Activated CD4-positive, alpha-beta T cell treated with anti-CD3 and anti-CD28 coated beads, Interleukin-2, amount 50 U/mL, for 24 hours (primary cell): ENCODE measurements around the gene ANKS1B.
"Not testable (repeated sequence)": the region's sequence is repeated elsewhere in the genome, so short reads cannot be mapped to it uniquely, and the experiment has no call there.

Source experiments
- DNase-seq, 2 donors: peaks; one replicate each; pipeline ENCODE4 v3.0.0-alpha.2; 2020; ENCODE audit warnings: low read depth in 1 of 2, low spot score in 1 of 2

ANKS1B gene

DNA sequence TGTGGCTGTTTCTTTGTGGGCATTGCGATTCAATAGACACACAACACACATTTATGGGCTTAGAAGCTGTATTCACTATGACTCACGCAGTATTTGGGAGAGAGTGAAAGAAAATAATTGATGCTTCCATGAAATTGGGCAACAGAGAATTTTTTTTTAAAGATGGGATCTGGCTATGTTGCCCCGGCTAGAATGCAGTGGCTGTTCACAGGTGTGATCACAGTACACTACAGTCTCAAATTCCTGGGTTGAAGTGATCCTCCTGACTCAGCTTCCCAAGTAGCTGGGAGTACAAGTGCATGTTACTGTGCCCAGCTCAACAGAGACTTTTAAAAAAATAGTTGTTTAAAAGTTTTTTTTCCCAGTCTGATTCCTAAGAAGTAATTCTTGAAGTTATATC is 1193.3 kb downstream of the ANKS1B start:
- DNase-seq = no peak

DNA sequence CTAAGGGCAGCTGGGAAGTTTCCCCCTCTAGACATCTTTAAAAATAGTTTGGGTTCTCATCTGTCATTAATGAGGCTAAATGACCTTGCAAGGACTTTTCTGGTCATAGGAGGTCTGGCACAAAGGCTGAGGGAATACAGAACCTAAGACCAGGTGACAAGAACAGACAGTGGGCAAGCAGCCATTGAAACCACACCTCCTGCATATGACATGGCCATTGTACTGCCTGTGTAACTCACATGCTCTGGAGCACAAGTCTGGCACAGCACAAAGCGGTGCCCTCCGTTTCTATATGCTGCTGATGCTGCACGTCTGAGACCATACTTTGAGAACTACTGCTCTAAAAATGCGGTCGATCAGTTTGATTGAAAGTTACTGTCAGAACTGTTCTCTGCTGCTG is 1196.3 kb downstream of the ANKS1B start:
- no peak for DNase-seq

GRCh38 chr12:98786653-98787052 is 1198.1 kb downstream of the ANKS1B start:
- no peak for DNase-seq

DNA sequence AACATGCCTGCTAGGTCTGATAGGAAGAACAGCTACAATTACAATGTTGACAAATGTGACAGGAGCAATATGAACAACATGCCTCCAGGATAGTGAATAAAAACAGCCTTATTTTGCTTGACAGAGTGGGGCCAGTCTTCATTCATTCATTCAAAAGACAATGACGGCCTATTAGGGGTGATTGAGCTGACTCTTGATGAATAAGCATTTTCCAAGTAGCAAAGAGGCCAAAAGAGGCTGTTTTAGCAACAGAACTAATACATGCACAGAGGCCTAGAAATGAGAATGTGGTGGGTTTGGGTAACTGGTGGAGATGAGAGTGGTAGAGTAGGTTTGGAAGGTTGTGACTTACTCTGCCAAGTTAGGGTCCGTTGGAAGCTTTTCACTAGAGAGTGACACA is 1201.3 kb downstream of the ANKS1B start:
- no peak for DNase-seq

DNA sequence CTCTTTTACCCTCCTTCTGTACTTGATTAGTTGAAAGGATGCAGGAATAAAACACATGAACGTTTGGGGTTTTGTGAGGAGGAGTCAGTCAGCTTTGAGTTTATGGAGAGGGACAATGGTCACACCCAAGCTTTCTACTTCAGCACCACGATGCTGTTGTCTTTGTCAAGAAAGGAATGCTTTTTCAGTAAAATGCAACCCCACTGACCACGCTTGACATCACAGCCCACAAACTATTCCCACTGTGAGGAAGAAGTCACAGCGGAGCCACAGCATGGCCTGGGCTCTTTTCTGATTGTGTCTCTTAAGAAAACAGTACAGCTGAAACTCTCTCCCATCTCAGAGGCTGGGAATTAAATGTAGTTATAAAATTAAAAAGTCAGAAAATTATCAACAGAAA is 1204.5 kb downstream of the ANKS1B start:
- DNase-seq = no peak

GRCh38 chr12:98772818-98773217 is 1211.9 kb downstream of the ANKS1B start:
- no peak for DNase-seq

- no peak for DNase-seq
These were observed 1212.7 kb downstream of the ANKS1B start for GRCh38 chr12:98771811-98772752.

DNA sequence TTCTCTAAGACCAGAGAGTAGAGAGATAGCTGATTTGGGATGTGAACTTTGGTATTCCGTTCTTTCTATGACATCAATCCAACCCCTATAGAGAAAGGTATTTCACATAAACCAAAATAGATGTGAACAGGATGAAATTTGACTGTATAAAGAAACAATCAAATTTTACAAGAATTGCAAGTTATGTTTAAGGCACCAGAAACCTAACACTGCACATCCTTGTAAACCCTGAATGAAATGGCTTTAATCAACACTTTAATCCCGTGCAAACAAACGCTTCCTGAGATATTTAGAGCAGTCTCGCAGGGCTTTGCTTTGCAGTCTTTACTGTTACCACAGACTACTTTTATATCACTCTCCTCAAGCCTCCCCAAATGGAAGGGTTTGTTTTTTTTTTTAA is 1214.5 kb downstream of the ANKS1B start:
- DNase-seq = no peak

GRCh38 chr12:98769068-98769467 is 1215.7 kb downstream of the ANKS1B start:
- no peak for DNase-seq

GRCh38 chr12:98767248-98767647 is 1217.5 kb downstream of the ANKS1B start:
- DNase-seq = no peak

DNA sequence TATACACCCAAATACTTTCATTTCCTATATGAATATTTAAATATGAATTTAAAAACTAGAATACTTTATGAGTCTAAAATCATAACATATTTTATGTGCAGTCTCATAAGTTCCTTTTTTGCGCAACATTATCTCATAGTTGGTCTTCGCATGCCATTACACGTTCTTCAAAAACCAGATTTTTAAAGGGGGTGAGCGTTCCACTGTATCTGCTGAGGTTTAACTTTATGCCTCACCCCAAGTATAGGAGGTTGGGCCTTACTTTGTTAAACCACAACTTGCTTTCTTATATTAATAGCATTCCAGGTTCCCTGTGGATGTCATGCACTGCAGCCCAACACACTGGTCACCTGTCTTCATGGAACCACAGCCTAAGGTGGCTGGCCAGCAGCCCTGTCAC is 1221.1 kb downstream of the ANKS1B start:
- no peak for DNase-seq

- DNase-seq = no peak
These were observed 1226.4 kb downstream of the ANKS1B start for GRCh38 chr12:98758331-98758730.

GRCh38 chr12:98757455-98757854 is 1227.3 kb downstream of the ANKS1B start:
- DNase-seq = no peak

DNA sequence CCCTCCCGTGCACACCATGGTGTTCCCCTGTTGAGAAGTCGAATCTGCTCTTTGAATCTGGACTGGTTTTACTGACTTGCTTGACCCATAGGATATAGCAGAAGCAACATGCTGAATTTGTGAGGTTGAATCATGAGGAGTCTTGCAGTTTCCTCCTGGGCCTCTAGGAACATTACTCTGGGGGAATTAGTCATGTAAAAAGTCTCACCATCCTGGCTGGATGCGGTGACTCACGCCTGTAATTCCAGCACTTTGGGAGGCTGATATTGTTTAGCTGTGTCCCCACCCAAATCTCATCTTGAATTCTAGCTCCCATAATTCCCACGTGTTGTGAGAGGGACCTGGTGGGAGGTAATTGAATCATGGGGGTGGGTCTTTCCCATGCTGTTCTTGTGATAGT is 1228.9 kb downstream of the ANKS1B start:
- DNase-seq = not testable (repeated sequence)

- no peak for DNase-seq
These were observed 1230.6 kb downstream of the ANKS1B start for GRCh38 chr12:98754095-98754494.

DNA sequence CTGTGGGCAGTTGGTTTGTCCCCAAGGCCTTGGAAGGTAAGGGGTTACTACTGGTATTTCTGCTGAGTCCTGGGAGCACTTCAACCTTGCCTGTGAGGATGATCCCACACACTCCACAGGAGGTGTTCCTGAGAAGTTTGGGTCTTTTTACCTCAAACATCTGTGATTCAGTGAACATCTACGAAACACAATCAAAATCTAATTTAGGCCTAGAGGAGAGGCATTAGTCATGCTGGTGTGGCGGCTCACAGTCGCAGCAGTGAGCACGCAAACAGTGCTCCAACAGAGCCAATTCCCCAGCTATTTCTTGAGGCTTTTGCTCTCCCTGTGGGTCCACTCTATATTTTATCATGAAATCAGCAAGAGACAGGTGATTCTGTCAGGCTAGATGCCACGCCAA is 1232.0 kb downstream of the ANKS1B start:
- no peak for DNase-seq

DNA sequence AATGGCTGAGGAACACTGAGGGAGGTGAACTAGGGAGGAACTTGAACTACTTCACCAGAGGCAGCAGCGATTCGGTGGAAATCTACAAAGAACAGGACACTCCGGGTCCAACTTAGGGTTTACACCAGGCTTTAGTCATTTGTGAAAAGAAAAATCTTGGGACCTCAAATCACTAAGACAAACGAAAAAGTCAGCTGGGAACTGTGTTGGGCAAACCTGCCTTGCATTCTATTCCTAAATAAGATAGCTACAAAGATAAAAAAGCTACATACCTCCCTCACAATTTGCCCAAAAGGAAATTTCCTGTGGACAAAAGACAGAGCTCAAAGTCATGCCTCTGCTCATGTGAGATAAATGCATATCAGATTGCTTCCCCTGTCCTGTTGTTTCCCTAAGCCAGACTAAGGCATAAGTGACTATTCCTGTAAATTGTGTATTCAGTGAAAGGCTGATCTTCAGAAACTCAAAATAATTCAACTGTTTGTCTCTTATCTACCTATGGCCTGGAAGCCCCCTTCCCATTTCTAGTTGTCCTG is 1233.1 kb downstream of the ANKS1B start:
- no peak for DNase-seq

- no peak for DNase-seq
These were observed 1234.2 kb downstream of the ANKS1B start for GRCh38 chr12:98750511-98750910.

GRCh38 chr12:98748463-98748862 is 1236.3 kb downstream of the ANKS1B start:
- no peak for DNase-seq

GRCh38 chr12:98745578-98746391 is 1239.0 kb downstream of the ANKS1B start:
- DNase-seq = no peak

GRCh38 chr12:98744680-98745079 is 1240.1 kb downstream of the ANKS1B start:
- no peak for DNase-seq
